Measurements from ENCODE around the gene PLCXD3. TPM values are rescaled to one million over a fixed set of nuclear protein-coding genes. Genes with fewer than 3 reads are reported as not detected.

PLCXD3 gene
- total and polyA plus RNA-seq, 8 donors = 0.07 to 4.8 (median 0.12) TPM

- no peak for DNase-seq
- Histone ChIP-seq H3K4me3 (no peak overlapping the region), H3K4me1 (no peaks in the 10 kb centered on the region), H3K27me3 (no peaks in the 10 kb centered on the region), H3K36me3 (no peaks in the 10 kb centered on the region), H3K9me3 (peaks cover 0 to 6% of the 10 kb centered on the region in 2 donors), H3K27ac (no peak overlapping the region)
- intact Hi-C loops (cut with DNase I) = no loop called here
- no peak for ATAC-seq
- no peak for TF ChIP-seq CTCF (IDR thresholded peaks at IDR 0.05)
These were observed 223.7 kb downstream of the PLCXD3 start for GRCh38 chr5:41286696-41287095.

GRCh38 chr5:41286165-41286564, 224.2 kb downstream of the PLCXD3 start:
- no peaks in the 10 kb centered on the region for H3K27me3 ChIP-seq
- H3K27ac ChIP-seq = no peak overlapping the region
- no peak overlapping the region for H3K4me3 ChIP-seq
- H3K4me1 ChIP-seq = no peaks in the 10 kb centered on the region
- TF ChIP-seq CTCF (IDR thresholded peaks at IDR 0.05) = no peak
- H3K9me3 ChIP-seq = peaks cover 0 to 6% of the 10 kb centered on the region in 2 donors
- no peak for ATAC-seq
- intact Hi-C loops (cut with DNase I) = no loop called here
- no peak for DNase-seq
- H3K36me3 ChIP-seq = no peaks in the 10 kb centered on the region

- DNase-seq (no peak), ATAC-seq (no peak)
- TF ChIP-seq CTCF (IDR thresholded peaks at IDR 0.05) = no peak
- H3K4me3 ChIP-seq = no peak overlapping the region
- H3K36me3 ChIP-seq = no peaks in the 10 kb centered on the region
- H3K27ac ChIP-seq = no peak overlapping the region
- H3K9me3 ChIP-seq = no peaks in the 10 kb centered on the region
- intact Hi-C loops (cut with DNase I) = no loop called here
- no peaks in the 10 kb centered on the region for H3K27me3 ChIP-seq
- H3K4me1 ChIP-seq = no peaks in the 10 kb centered on the region
These were observed 225.5 kb downstream of the PLCXD3 start for GRCh38 chr5:41284938-41285337.

GRCh38 chr5:41281215-41281810, 229.1 kb downstream of the PLCXD3 start:
- no peak for TF ChIP-seq CTCF (IDR thresholded peaks at IDR 0.05)
- Histone ChIP-seq H3K4me1 (no peaks in the 10 kb centered on the region), H3K27ac (no peak overlapping the region), H3K9me3 (no peaks in the 10 kb centered on the region), H3K27me3 (no peaks in the 10 kb centered on the region), H3K4me3 (no peak overlapping the region), H3K36me3 (no peaks in the 10 kb centered on the region)
- DNase-seq = no peak
- intact Hi-C loops (cut with DNase I) = no loop called here
- ATAC-seq = no peak

GRCh38 chr5:41279040-41279439, 231.4 kb downstream of the PLCXD3 start:
- no peak for TF ChIP-seq CTCF (IDR thresholded peaks at IDR 0.05)
- intact Hi-C loops (cut with DNase I) = no loop called here
- Histone ChIP-seq H3K4me1 (no peaks in the 10 kb centered on the region), H3K4me3 (no peak overlapping the region), H3K27me3 (no peaks in the 10 kb centered on the region), H3K9me3 (no peaks in the 10 kb centered on the region), H3K36me3 (no peaks in the 10 kb centered on the region), H3K27ac (no peak overlapping the region)
- DNase-seq = no peak
- no peak for ATAC-seq
